Panc1 (cell line): ENCODE measurements around the gene USP38. TPM values are rescaled to one million over a fixed set of nuclear protein-coding genes. Genes with fewer than 3 reads are reported as not detected.

Source experiments
- ATAC-seq: fragments of 200-7000 bp; cut with Tn5 transposase; 2 replicates; pipeline ENCODE4 v1.9.1; 2020; ENCODE audit warnings: mild to moderate bottlenecking, moderate library complexity
- BruUV-seq: library from RNA; stranded (reverse); fragments of 400-500 nt; replicated peaks from 2 replicates; lab custom pipeline; 2021; lab: Mats Ljungman, UMichigan
- CTCF ChIA-PET: fragments of 300-600 bp; sonication (Branson Sonifier 250); formaldehyde crosslinking; loops from one replicate; lab custom pipeline; 2022; ENCODE audit warnings: antibody characterized with exemption; lab: Charles Lee
- POLR2A ChIA-PET: fragments of 300-600 bp; sonication (Branson Sonifier 250); formaldehyde crosslinking; loops from one replicate; lab custom pipeline; 2022; ENCODE audit warnings: antibody characterized with exemption; lab: Charles Lee
- DNase-seq: peaks from one replicate; pipeline ENCODE4 v3.0.0-alpha.2; 2010; ENCODE audit warnings: low read depth, low spot score
- H3K27ac ChIP-seq: 2 replicates; pipeline ENCODE4 v1.5.1; 2011; ENCODE audit warnings: mild to moderate bottlenecking, low read length, inconsistent platforms
- H3K27me3 ChIP-seq: fragments of 200-500 bp; sonication (Bioruptor generic); 2 replicates; pipeline ENCODE4 v1.6.0; 2014; ENCODE audit warnings: low read length, inconsistent platforms; ENCODE audit not compliant: control insufficient read depth, insufficient read depth
- H3K36me3 ChIP-seq: fragments of 200-500 bp; sonication (Bioruptor generic); 2 replicates; pipeline ENCODE4 v1.5.1; 2014; ENCODE audit warnings: inconsistent platforms, mild to moderate bottlenecking, low read length, moderate library complexity; ENCODE audit not compliant: control insufficient read depth, insufficient read depth
- H3K4me1 ChIP-seq: 2 replicates; pipeline ENCODE4 v1.5.1; 2011; ENCODE audit warnings: inconsistent platforms, mild to moderate bottlenecking, low read length, moderate library complexity; ENCODE audit not compliant: control insufficient read depth, insufficient read depth
- H3K4me3 ChIP-seq, 2 experiments: 2 replicates each; pipeline ENCODE4 v1.5.1; 2011 to 2012; ENCODE audit warnings: low read depth in 2 of 2, low read length in 2 of 2, mild to moderate bottlenecking in 2 of 2, inconsistent platforms in 1 of 2, moderate library complexity in 1 of 2
- H3K9me3 ChIP-seq: fragments of 200-500 bp; sonication (Bioruptor generic); 2 replicates; pipeline ENCODE4 v1.5.1; 2014; ENCODE audit warnings: low read depth, mild to moderate bottlenecking, inconsistent platforms, low read length, moderate library complexity; ENCODE audit not compliant: control insufficient read depth, insufficient read depth
- CTCF ChIP-seq: fragments of 450-650 bp; IDR thresholded peaks from 2 replicates; pipeline ENCODE4 v1.5.1; 2017; ENCODE audit warnings: mild to moderate bottlenecking
- POLR2AphosphoS5 ChIP-seq: IDR thresholded peaks from 2 replicates; pipeline ENCODE4 v1.6.1; 2012; ENCODE audit warnings: mild to moderate bottlenecking, low read depth, low read length, moderate library complexity
- SIN3A ChIP-seq: IDR thresholded peaks from 2 replicates; pipeline ENCODE4 v1.6.1; 2012; ENCODE audit warnings: low read depth, mild to moderate bottlenecking, low read length, moderate library complexity, borderline replicate concordance; ENCODE audit not compliant: insufficient read depth
- TCF7L2 ChIP-seq: IDR thresholded peaks from 2 replicates; pipeline ENCODE4 v1.6.1; 2011; ENCODE audit warnings: mild to moderate bottlenecking, low read depth, low read length, inconsistent platforms
- in situ Hi-C: cut with HindIII; loops from 2 replicates; pipeline ENCODE4 v1.10.0; 2016; ENCODE audit warnings: low sequenced_read_pairs, low pct_unique_long_range_greater_than_20kb
- intact Hi-C: fragments of 100-400 bp; cut with micrococcal nuclease; formaldehyde crosslinking; loops from one replicate; pipeline ENCODE4 v1.10.0; 2022; ENCODE audit not compliant: unreplicated experiment
- total RNA-seq: library from RNA; stranded (reverse); gene quantifications from one replicate; pipeline ENCODE4 v1.2.1, GENCODE V29; 2021; ENCODE audit not compliant: unreplicated experiment
- TF ChIP-seq, protein P1 (sequence below), 2 experiments: IDR thresholded peaks; 2 replicates each; pipeline ENCODE4 v1.6.1; 2011 to 2012; ENCODE audit warnings: low read depth in 2 of 2, control low read depth in 1 of 2, low read length in 1 of 2, mild to moderate bottlenecking in 1 of 2, moderate library complexity in 1 of 2; ENCODE audit not compliant: insufficient read depth in 1 of 2

USP38 gene
- total RNA-seq, 1 experiment from 2014 or later: 11.7 TPM

DNA sequence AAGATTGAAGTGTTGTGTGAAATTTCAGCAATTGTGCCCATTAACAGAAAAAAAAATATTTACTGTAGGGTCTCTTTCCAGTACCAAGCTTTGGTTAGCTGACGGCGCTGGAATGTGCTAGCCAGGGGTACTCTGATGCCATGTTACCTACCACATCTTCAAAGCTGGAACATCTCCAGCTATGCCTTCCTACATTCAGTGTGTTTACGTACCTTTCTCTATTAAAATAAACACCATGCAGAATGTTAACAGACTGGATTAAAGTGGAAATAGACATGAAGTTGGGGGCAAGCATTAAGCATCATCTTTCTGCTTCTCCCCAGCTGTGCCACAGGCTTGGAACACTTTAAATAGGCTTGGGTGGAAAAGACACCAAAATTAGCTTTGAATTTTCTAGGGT, 65.9 kb downstream of the USP38 start:
- BruUV-seq: no TSS peak
- Histone ChIP-seq H3K27ac (no peak overlapping the region), H3K4me3 (no peak overlapping the region), H3K27me3 (no peaks in the 10 kb centered on the region), H3K36me3 (no peaks in the 10 kb centered on the region), H3K4me1 (no peaks in the 10 kb centered on the region), H3K9me3 (no peaks in the 10 kb centered on the region)
- TF ChIP-seq POLR2AphosphoS5 (no peak), TCF7L2 (no peak), CTCF (no peak), SIN3A (no peak)
- TF ChIP-seq, protein P1, sequence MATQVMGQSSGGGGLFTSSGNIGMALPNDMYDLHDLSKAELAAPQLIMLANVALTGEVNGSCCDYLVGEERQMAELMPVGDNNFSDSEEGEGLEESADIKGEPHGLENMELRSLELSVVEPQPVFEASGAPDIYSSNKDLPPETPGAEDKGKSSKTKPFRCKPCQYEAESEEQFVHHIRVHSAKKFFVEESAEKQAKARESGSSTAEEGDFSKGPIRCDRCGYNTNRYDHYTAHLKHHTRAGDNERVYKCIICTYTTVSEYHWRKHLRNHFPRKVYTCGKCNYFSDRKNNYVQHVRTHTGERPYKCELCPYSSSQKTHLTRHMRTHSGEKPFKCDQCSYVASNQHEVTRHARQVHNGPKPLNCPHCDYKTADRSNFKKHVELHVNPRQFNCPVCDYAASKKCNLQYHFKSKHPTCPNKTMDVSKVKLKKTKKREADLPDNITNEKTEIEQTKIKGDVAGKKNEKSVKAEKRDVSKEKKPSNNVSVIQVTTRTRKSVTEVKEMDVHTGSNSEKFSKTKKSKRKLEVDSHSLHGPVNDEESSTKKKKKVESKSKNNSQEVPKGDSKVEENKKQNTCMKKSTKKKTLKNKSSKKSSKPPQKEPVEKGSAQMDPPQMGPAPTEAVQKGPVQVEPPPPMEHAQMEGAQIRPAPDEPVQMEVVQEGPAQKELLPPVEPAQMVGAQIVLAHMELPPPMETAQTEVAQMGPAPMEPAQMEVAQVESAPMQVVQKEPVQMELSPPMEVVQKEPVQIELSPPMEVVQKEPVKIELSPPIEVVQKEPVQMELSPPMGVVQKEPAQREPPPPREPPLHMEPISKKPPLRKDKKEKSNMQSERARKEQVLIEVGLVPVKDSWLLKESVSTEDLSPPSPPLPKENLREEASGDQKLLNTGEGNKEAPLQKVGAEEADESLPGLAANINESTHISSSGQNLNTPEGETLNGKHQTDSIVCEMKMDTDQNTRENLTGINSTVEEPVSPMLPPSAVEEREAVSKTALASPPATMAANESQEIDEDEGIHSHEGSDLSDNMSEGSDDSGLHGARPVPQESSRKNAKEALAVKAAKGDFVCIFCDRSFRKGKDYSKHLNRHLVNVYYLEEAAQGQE (IDR thresholded peaks at IDR 0.05; ENCODE audit: insufficient read depth in 1 of 2, low read depth in 2 of 2, low read length in 1 of 2): no peak
- ChIA-PET POLR2A (no interaction called here), CTCF (no interaction called here)
- DNase-seq (no peak), ATAC-seq (no peak)
- in situ Hi-C loops: no loop called here
- intact Hi-C loops: no loop called here

DNA sequence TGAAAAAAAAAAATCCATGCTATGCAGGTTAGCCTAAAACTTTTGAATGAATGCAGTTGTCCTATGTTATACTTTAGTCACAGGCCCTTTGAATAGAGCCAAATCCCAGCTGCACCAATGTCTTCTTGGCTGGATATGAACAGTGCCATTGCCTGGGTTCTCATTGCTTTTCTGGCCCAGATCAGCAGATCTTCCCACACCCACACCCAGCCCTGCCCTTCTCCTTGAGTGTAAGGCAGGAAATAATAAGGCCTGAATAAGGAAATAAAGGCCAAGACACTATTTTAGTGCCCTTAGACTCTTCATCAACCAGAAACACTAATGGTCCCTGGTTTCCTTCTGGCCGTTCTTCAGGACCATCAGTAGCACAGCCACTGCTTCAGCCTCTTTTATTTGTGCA, 66.6 kb downstream of the USP38 start:
- CTCF ChIA-PET: no interaction called here
- ATAC-seq: no peak
- Histone ChIP-seq H3K36me3 (no peaks in the 10 kb centered on the region), H3K27ac (no peak overlapping the region), H3K27me3 (no peaks in the 10 kb centered on the region), H3K9me3 (no peaks in the 10 kb centered on the region), H3K4me1 (no peaks in the 10 kb centered on the region), H3K4me3 (no peak overlapping the region)
- TF ChIP-seq POLR2AphosphoS5 (no peak), SIN3A (no peak), TCF7L2 (no peak), CTCF (no peak)
- TF ChIP-seq, protein P1 (IDR thresholded peaks at IDR 0.05; ENCODE audit: insufficient read depth in 1 of 2, low read depth in 2 of 2, low read length in 1 of 2): no peak
- intact Hi-C loops (no loop called here), in situ Hi-C loops (no loop called here)
- DNase-seq: no peak
- no TSS peak for BruUV-seq
- POLR2A ChIA-PET: interaction anchor here (0.6 kb wide), 1 partner anchor 657 kb away, joined by 3 read pairs; no protein-coding TSS in a partner anchor
